GM21423 (cell line): ENCODE data around the gene THOC6.

ENCODE experiments used
- ATAC-seq: cut with Tn5 transposase; IDR thresholded peaks from one replicate; pipeline ENCODE4 v1.9.1; 2021; ENCODE audit warnings: mild to moderate bottlenecking, moderate library complexity; ENCODE audit not compliant: unreplicated experiment

The THOC6 gene

GRCh38 chr16:3029491-3030221, 5.8 kb downstream of the THOC6 start:
- no peak for ATAC-seq

- no peak for ATAC-seq
Observed at GRCh38 chr16:3030222-3031212, 6.7 kb downstream of the THOC6 start.

GRCh38 chr16:3032624-3033023, 8.8 kb downstream of the THOC6 start:
- no peak for ATAC-seq

GRCh38 chr16:3035289-3035971, 11.6 kb downstream of the THOC6 start:
- ATAC-seq = no peak

- ATAC-seq = no peak
Observed at GRCh38 chr16:3035972-3036725, 12.3 kb downstream of the THOC6 start.

GRCh38 chr16:3036726-3037315, 13.0 kb downstream of the THOC6 start, which contains the start of gene BICDL2:
Gene BICDL2 (minus strand): TSS chr16:3036944. CDS start chr16:3035496, 1,448 bp downstream.
- no peak for ATAC-seq

GRCh38 chr16:3038256-3038655, 14.4 kb downstream of the THOC6 start:
- no peak for ATAC-seq

GRCh38 chr16:3038896-3039295, 15.1 kb downstream of the THOC6 start:
- ATAC-seq = no peak

GRCh38 chr16:3042376-3042775, 18.5 kb downstream of the THOC6 start:
- no peak for ATAC-seq

GRCh38 chr16:3044708-3045107, 20.9 kb downstream of the THOC6 start:
- ATAC-seq = no peak

GRCh38 chr16:3045758-3046640, 22.2 kb downstream of the THOC6 start, which contains the start of gene MMP25:
Gene MMP25 (plus strand): TSS chr16:3046561. CDS start chr16:3046918, 357 bp downstream.
- ATAC-seq = no peak

GRCh38 chr16:3046641-3047386, 23.0 kb downstream of the THOC6 start:
- no peak for ATAC-seq

GRCh38 chr16:3047387-3047720, 23.5 kb downstream of the THOC6 start:
- no peak for ATAC-seq

GRCh38 chr16:3049921-3050481, 26.2 kb downstream of the THOC6 start:
- no peak for ATAC-seq

GRCh38 chr16:3050487-3050886, 26.7 kb downstream of the THOC6 start:
- no peak for ATAC-seq

- no peak for ATAC-seq
Observed at GRCh38 chr16:3051009-3051408, 27.2 kb downstream of the THOC6 start.

GRCh38 chr16:3051494-3051893, 27.7 kb downstream of the THOC6 start:
- ATAC-seq = no peak
